Measurements from ENCODE around the gene ARHGEF40.
A peak's percentile ranks its signal among the peaks of the same experiment; 100 is the strongest.
"Not testable (repeated sequence)": the region's sequence is repeated elsewhere in the genome, so short reads cannot be mapped to it uniquely, and the experiment has no call there.

Gene ARHGEF40

DNA sequence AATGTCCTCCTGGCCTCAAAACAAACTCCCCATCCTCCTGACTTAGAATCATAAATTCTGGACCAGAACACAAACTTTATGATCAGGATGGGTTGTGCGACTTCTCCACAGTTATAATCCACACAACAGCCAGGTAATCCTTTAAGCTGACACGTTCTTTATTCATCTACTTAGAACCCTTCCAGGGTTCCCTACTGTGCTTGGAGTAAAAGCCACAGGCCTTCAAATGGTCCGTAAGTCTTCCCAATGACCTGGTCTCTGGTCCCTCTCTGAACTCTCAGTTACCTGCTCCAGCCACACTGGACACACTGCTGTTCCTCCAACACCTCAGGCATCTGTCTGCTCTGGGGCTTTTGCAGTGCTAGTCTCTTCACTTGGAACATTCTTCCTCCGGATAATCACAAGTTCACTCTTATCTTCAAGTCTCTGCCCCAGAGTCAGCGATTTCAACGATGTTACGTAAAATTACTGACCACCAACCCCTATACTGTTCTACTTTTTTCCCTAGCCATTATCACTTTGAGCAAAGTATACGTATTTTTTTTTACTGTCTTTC is 29.7 kb upstream of the ARHGEF40 start:
- ChIA-PET CTCF (interaction anchor here (0.6 to 7.2 kb wide), 34 partner anchors 8 to 1924 kb away, joined by 3 to 345 read pairs (median 4); partner anchors contain the start of genes NDRG2 and TPPP2), POLR2A (interaction anchor here (1.7 kb wide), 1 partner anchor 25 kb away, joined by 9 read pairs; no protein-coding TSS in a partner anchor)
- no peak for DNase-seq

DNA sequence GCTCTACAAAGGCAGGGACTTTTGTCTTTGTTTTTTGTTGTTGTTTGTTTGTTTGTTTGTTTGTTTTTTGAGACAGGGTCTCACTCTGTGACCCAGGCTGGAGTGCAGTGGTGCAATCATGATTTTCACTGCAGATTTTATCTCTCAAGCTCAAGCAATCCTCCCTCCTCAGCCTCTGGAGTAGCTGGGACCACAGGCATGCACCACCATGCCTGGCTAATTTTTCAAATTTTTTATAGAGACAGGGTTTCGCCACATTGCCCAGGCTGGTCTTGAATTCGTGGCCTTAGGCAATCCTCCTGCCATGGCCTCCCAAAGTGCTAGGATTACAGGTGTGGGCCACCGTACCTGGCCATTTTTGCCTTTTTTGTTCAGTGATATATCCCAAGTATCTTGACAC is 29.2 kb upstream of the ARHGEF40 start:
- H3K27ac ChIP-seq (ENCODE audit: insufficient read depth in 1 of 2, low read depth in 1 of 2, low read length in 2 of 2, poor library complexity in 1 of 2, severe bottlenecking in 2 of 2); H3K27me3 ChIP-seq (replicated peaks in 2 of 5; ENCODE audit: control insufficient read depth in 4 of 5, insufficient read depth in 5 of 5, low read length in 4 of 5); DNase-seq; H3K9me3 ChIP-seq (ENCODE audit: control extremely low read depth in 1 of 5, control insufficient read depth in 4 of 5, insufficient read depth in 2 of 5, low read depth in 1 of 5, low read length in 4 of 5); POLR2A ChIA-PET; H3K36me3 ChIP-seq (ENCODE audit: control insufficient read depth in 4 of 4, insufficient read depth in 4 of 4, low read length in 3 of 4); H3K4me3 ChIP-seq (ENCODE audit: control insufficient read depth in 1 of 7, extremely low read depth in 1 of 7, insufficient read depth in 4 of 7, low read depth in 2 of 7, low read length in 6 of 7): not testable (repeated sequence)
- CTCF ChIA-PET, result interaction anchor here (0.6 to 7.2 kb wide), 19 partner anchors 10 to 1923 kb away, joined by 3 to 345 read pairs (median 4); partner anchors contain the start of gene TPPP2
- peaks cover 9 to 32% (median 25%) of the 10 kb centered on the region in 4 experiments for H3K4me1 ChIP-seq (ENCODE audit: control extremely low read depth in 1 of 4, control insufficient read depth in 4 of 4, insufficient read depth in 4 of 4, low read length in 3 of 4)
- 95% methylated on average over 3 of the region's 3 CpGs for WGBS (ENCODE audit: insufficient coverage)

More for the DNA sequence above, 29.7 kb upstream of the ARHGEF40 start:
- peaks cover 9 to 32% (median 25%) of the 10 kb centered on the region in 4 experiments for H3K4me1 ChIP-seq (ENCODE audit: control extremely low read depth in 1 of 4, control insufficient read depth in 4 of 4, insufficient read depth in 4 of 4, low read length in 3 of 4)
- 85% methylated on average over 7 of the region's 8 CpGs for WGBS (ENCODE audit: insufficient coverage)
- H3K27ac ChIP-seq (ENCODE audit: insufficient read depth in 1 of 2, low read depth in 1 of 2, low read length in 2 of 2, poor library complexity in 1 of 2, severe bottlenecking in 2 of 2), result no peak overlapping the region
- no peak overlapping the region for H3K4me3 ChIP-seq (ENCODE audit: control insufficient read depth in 1 of 7, extremely low read depth in 1 of 7, insufficient read depth in 4 of 7, low read depth in 2 of 7, low read length in 6 of 7)
- H3K27me3 ChIP-seq (replicated peaks in 2 of 5; ENCODE audit: control insufficient read depth in 4 of 5, insufficient read depth in 5 of 5, low read length in 4 of 5), result no peaks in the 10 kb centered on the region
- no peaks in the 10 kb centered on the region for H3K9me3 ChIP-seq (ENCODE audit: control extremely low read depth in 1 of 5, control insufficient read depth in 4 of 5, insufficient read depth in 2 of 5, low read depth in 1 of 5, low read length in 4 of 5)
- H3K36me3 ChIP-seq (ENCODE audit: control insufficient read depth in 4 of 4, insufficient read depth in 4 of 4, low read length in 3 of 4), result no peaks in the 10 kb centered on the region

DNA sequence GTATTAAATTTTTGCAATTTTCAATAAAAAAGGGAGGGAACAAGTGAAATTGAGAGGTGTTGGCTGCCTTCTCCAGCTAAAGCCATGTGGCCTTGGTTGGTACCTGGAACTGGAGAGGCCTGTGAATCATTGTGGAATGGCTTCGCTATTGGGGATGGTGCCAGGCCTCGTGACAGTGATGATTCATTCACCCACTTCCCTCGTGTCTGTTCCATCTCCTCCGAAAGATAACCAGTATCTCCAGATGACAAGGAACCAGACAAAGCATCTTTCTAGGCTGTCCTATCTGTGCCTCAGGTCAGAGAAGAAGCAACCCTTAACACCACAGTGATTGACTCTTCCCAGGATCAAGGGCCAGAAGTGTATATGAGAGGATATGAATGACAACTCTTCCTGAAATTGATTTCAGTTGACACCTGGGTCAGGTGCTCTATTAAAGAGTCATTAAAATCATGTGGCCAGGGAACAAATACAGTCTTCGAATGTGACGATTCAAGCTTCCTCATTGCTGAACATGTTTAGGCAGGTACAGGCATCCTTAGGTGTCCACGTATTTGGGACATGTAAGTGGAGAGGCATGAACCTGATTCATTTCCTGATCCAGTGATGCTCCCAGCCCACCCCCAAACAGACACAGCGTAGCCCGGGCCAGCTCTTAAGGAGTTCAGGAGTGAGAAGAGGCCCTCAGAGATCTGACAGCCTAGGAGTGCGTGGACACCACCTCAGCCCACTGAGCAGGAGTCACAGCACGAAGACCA is 28.2 kb upstream of the ARHGEF40 start, which contains the start of gene RNASE7:
Gene RNASE7 (plus strand): TSS at position 687 of the 758 bp plus-strand sequence. CDS start 631 bp downstream, outside the sequence.
- Histone ChIP-seq H3K36me3 (ENCODE audit: control insufficient read depth in 4 of 4, insufficient read depth in 4 of 4, low read length in 3 of 4) (no peaks in the 10 kb centered on the region), H3K4me3 (ENCODE audit: control insufficient read depth in 1 of 7, extremely low read depth in 1 of 7, insufficient read depth in 4 of 7, low read depth in 2 of 7, low read length in 6 of 7) (no peak within 1 kb of the TSS), H3K27ac (ENCODE audit: insufficient read depth in 1 of 2, low read depth in 1 of 2, low read length in 2 of 2, poor library complexity in 1 of 2, severe bottlenecking in 2 of 2) (no peak within 1 kb of the TSS), H3K27me3 (replicated peaks in 2 of 5; ENCODE audit: control insufficient read depth in 4 of 5, insufficient read depth in 5 of 5, low read length in 4 of 5) (no peaks in the 10 kb centered on the region), H3K9me3 (ENCODE audit: control extremely low read depth in 1 of 5, control insufficient read depth in 4 of 5, insufficient read depth in 2 of 5, low read depth in 1 of 5, low read length in 4 of 5) (no peaks in the 10 kb centered on the region), H3K4me1 (ENCODE audit: control extremely low read depth in 1 of 4, control insufficient read depth in 4 of 4, insufficient read depth in 4 of 4, low read length in 3 of 4) (peaks cover 9 to 32% (median 25%) of the 10 kb centered on the region in 4 experiments)
- 94% methylated on average over 7 of the region's 11 CpGs for WGBS (ENCODE audit: insufficient coverage)
- CTCF ChIA-PET, result interaction anchor here (0.7 to 7.2 kb wide), 13 partner anchors 11 to 70 kb away, joined by 3 to 345 read pairs (median 7); partner anchors contain the start of genes SLC39A2 and TPPP2
- POLR2A ChIA-PET, result no interaction called here
- DNase-seq, result peak in 2 of 3 donors; percentile 38 to 51

DNA sequence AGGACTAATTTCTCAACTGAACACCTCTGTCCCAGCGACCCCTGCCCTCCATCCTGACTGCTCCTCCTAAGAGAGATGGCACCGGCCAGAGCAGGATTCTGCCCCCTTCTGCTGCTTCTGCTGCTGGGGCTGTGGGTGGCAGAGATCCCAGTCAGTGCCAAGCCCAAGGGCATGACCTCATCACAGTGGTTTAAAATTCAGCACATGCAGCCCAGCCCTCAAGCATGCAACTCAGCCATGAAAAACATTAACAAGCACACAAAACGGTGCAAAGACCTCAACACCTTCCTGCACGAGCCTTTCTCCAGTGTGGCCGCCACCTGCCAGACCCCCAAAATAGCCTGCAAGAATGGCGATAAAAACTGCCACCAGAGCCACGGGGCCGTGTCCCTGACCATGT is 27.2 kb upstream of the ARHGEF40 start:
- CTCF ChIA-PET, result interaction anchor here (1.3 to 7.2 kb wide), 7 partner anchors 11 to 47 kb away, joined by 3 to 345 read pairs (median 10); partner anchors contain the start of genes SLC39A2 and TPPP2
- Histone ChIP-seq H3K36me3 (ENCODE audit: control insufficient read depth in 4 of 4, insufficient read depth in 4 of 4, low read length in 3 of 4) (no peaks in the 10 kb centered on the region), H3K4me1 (ENCODE audit: control extremely low read depth in 1 of 4, control insufficient read depth in 4 of 4, insufficient read depth in 4 of 4, low read length in 3 of 4) (peaks cover 9 to 32% (median 25%) of the 10 kb centered on the region in 4 experiments), H3K27ac (ENCODE audit: insufficient read depth in 1 of 2, low read depth in 1 of 2, low read length in 2 of 2, poor library complexity in 1 of 2, severe bottlenecking in 2 of 2) (no peak overlapping the region), H3K9me3 (ENCODE audit: control extremely low read depth in 1 of 5, control insufficient read depth in 4 of 5, insufficient read depth in 2 of 5, low read depth in 1 of 5, low read length in 4 of 5) (no peaks in the 10 kb centered on the region), H3K4me3 (ENCODE audit: control insufficient read depth in 1 of 7, extremely low read depth in 1 of 7, insufficient read depth in 4 of 7, low read depth in 2 of 7, low read length in 6 of 7) (no peak overlapping the region), H3K27me3 (replicated peaks in 2 of 5; ENCODE audit: control insufficient read depth in 4 of 5, insufficient read depth in 5 of 5, low read length in 4 of 5) (no peaks in the 10 kb centered on the region)
- WGBS (ENCODE audit: insufficient coverage), result 27% methylated on average over 7 of the region's 8 CpGs
- peak in 2 of 3 donors; percentile 17 to 31 for DNase-seq
- POLR2A ChIA-PET, result no interaction called here

DNA sequence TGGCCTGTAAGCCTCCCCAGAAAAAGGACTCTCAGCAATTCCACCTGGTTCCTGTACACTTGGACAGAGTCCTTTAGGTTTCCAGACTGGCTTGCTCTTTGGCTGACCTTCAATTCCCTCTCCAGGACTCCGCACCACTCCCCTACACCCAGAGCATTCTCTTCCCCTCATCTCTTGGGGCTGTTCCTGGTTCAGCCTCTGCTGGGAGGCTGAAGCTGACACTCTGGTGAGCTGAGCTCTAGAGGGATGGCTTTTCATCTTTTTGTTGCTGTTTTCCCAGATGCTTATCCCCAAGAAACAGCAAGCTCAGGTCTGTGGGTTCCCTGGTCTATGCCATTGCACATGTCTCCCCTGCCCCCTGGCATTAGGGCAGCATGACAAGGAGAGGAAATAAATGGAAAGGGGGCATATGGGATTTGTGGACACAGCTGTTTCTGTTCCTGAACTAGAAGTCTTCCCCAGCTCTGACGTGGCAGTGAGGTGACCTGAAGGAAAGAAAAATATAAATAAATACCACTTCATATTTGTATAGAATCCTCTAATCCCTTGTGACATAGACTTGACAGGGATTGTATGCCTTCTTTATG is 26.6 kb upstream of the ARHGEF40 start:
- WGBS (ENCODE audit: insufficient coverage), result no CpG with 5 or more reads among the region's 2 CpGs
- ChIA-PET CTCF (interaction anchor here (0.9 to 7.2 kb wide), 12 partner anchors 10 to 56 kb away, joined by 3 to 345 read pairs (median 4); partner anchors contain the start of genes SLC39A2 and TPPP2), POLR2A (interaction anchor here (1.1 to 1.5 kb wide), 2 partner anchors 15 to 17 kb away, joined by 3 to 5 read pairs; no protein-coding TSS in a partner anchor)

DNA sequence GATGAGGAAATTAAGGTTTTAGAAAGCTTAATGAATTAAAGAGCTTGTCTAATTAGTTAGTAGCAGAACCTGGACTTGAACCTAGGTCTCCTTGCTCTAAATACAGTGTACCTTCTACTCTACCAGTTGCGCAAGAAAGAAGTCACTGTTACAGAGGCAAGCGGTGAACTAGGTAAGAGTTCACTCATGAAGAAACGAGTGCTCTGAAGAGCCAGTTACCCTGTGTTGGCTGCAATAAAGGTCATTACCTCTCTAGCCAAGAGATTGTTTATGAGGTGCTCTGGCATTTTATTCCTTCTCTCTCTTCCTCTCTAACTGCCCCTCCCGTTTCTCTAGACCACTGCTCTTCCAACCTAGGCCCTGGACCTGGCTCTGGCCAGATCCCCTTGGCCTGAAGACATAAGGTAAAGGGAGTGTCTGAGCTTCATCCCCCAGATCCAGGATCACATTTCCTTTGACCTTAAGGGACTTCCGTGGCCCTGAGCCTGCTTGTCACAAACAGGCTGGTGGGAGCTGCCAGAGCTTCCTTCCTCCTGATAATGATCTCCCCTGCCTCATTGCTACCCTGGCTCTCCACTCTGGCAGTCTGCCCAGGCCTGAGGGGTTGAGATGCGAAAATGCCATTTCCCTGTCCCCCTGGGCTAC is 26.0 kb upstream of the ARHGEF40 start:
- no peaks in the 10 kb centered on the region for H3K36me3 ChIP-seq (ENCODE audit: control insufficient read depth in 4 of 4, insufficient read depth in 4 of 4, low read length in 3 of 4)
- peak overlapping the region in 1 of 2 experiments; percentile 35 for H3K27ac ChIP-seq (ENCODE audit: insufficient read depth in 1 of 2, low read depth in 1 of 2, low read length in 2 of 2, poor library complexity in 1 of 2, severe bottlenecking in 2 of 2)
- no peaks in the 10 kb centered on the region for H3K27me3 ChIP-seq (replicated peaks in 2 of 5; ENCODE audit: control insufficient read depth in 4 of 5, insufficient read depth in 5 of 5, low read length in 4 of 5)
- WGBS (ENCODE audit: insufficient coverage), result 17% methylated on average over 5 of the region's 6 CpGs
- CTCF ChIA-PET, result interaction anchor here (0.9 to 7.2 kb wide), 11 partner anchors 9 to 55 kb away, joined by 3 to 345 read pairs (median 4); partner anchors contain the start of gene TPPP2
- H3K4me3 ChIP-seq (ENCODE audit: control insufficient read depth in 1 of 7, extremely low read depth in 1 of 7, insufficient read depth in 4 of 7, low read depth in 2 of 7, low read length in 6 of 7), result peak overlapping the region in 3 of 7 experiments; percentile 2 to 39 (median 12)
- DNase-seq, result peak; percentile 68 to 88 (median 87)
- H3K4me1 ChIP-seq (ENCODE audit: control extremely low read depth in 1 of 4, control insufficient read depth in 4 of 4, insufficient read depth in 4 of 4, low read length in 3 of 4), result peaks cover 9 to 32% (median 25%) of the 10 kb centered on the region in 4 experiments
- H3K9me3 ChIP-seq (ENCODE audit: control extremely low read depth in 1 of 5, control insufficient read depth in 4 of 5, insufficient read depth in 2 of 5, low read depth in 1 of 5, low read length in 4 of 5), result no peaks in the 10 kb centered on the region
- POLR2A ChIA-PET, result interaction anchor here (1.1 to 1.5 kb wide), 2 partner anchors 16 to 17 kb away, joined by 3 to 5 read pairs; no protein-coding TSS in a partner anchor

More for the DNA sequence above, 26.6 kb upstream of the ARHGEF40 start:
- no peak overlapping the region for H3K4me3 ChIP-seq (ENCODE audit: control insufficient read depth in 1 of 7, extremely low read depth in 1 of 7, insufficient read depth in 4 of 7, low read depth in 2 of 7, low read length in 6 of 7)
- no peaks in the 10 kb centered on the region for H3K9me3 ChIP-seq (ENCODE audit: control extremely low read depth in 1 of 5, control insufficient read depth in 4 of 5, insufficient read depth in 2 of 5, low read depth in 1 of 5, low read length in 4 of 5)
- no peaks in the 10 kb centered on the region for H3K27me3 ChIP-seq (replicated peaks in 2 of 5; ENCODE audit: control insufficient read depth in 4 of 5, insufficient read depth in 5 of 5, low read length in 4 of 5)
- H3K4me1 ChIP-seq (ENCODE audit: control extremely low read depth in 1 of 4, control insufficient read depth in 4 of 4, insufficient read depth in 4 of 4, low read length in 3 of 4), result peaks cover 9 to 32% (median 25%) of the 10 kb centered on the region in 4 experiments
- peak overlapping the region in 1 of 2 experiments; percentile 35 for H3K27ac ChIP-seq (ENCODE audit: insufficient read depth in 1 of 2, low read depth in 1 of 2, low read length in 2 of 2, poor library complexity in 1 of 2, severe bottlenecking in 2 of 2)
- no peaks in the 10 kb centered on the region for H3K36me3 ChIP-seq (ENCODE audit: control insufficient read depth in 4 of 4, insufficient read depth in 4 of 4, low read length in 3 of 4)
- DNase-seq, result no peak
